ENCODE results near the gene UVRAG.
A peak's percentile ranks its signal among the peaks of the same experiment; 100 is the strongest.

The UVRAG gene

DNA sequence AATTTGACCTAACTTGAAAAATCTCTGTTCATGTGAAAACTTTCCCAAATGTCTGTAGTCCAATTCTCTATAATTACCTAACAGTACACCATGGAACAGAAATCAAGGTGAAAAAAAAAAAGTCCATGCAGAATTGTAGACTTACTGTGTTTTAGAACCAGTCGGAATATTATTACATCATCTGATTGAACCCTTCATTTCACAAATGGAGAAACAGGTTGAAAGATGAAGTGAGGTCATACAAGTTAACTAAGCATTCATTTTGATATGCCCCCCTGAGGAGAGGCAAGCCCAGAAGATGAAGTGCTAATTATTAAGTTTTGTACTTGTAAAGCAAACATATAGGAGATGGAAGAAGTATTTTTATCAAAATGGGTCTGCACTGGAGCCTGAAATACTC is 211.9 kb downstream of the UVRAG start:
- Histone ChIP-seq H3K9ac (ENCODE audit: low read length) (no peak overlapping the region), H3K4me1 (ENCODE audit: control insufficient read depth, low read depth, low read length) (no peaks in the 10 kb centered on the region), H3K4ac (ENCODE audit: low read depth, low read length) (no peak overlapping the region), H3K27ac (ENCODE audit: low read depth, low read length) (no peak overlapping the region), H3K36me3 (ENCODE audit: control insufficient read depth, insufficient read depth, low read length) (no peaks in the 10 kb centered on the region), H3K4me2 (ENCODE audit: low read length) (no peak overlapping the region), H3K79me2 (ENCODE audit: control insufficient read depth, insufficient read depth, low read length) (no peaks in the 10 kb centered on the region), H3K79me1 (ENCODE audit: low read length) (no peaks in the 10 kb centered on the region), H2BK5ac (ENCODE audit: low read length) (no peak overlapping the region), H3K27me3 (ENCODE audit: insufficient read depth, low read length, poor library complexity) (no peaks in the 10 kb centered on the region), H4K8ac (ENCODE audit: low read depth, low read length) (no peak overlapping the region), H3K56ac (ENCODE audit: low read length) (no peak overlapping the region), H2BK15ac (replicated peaks; ENCODE audit: low read depth) (no peak overlapping the region), H3K4me3 (ENCODE audit: low read length) (no peak overlapping the region), H2BK120ac (ENCODE audit: low read depth, low read length) (no peak overlapping the region), H2AK5ac (ENCODE audit: low read length) (no peak overlapping the region), H4K5ac (ENCODE audit: low read length) (no peak overlapping the region), H3K18ac (ENCODE audit: low read length) (no peak overlapping the region), H3K23ac (ENCODE audit: low read length) (no peak overlapping the region)
- WGBS (ENCODE audit: extremely low coverage, insufficient coverage, low lambda C conversion rate) = no CpG with 5 or more reads among the region's 1 CpG
- DNase-seq = no peak

DNA sequence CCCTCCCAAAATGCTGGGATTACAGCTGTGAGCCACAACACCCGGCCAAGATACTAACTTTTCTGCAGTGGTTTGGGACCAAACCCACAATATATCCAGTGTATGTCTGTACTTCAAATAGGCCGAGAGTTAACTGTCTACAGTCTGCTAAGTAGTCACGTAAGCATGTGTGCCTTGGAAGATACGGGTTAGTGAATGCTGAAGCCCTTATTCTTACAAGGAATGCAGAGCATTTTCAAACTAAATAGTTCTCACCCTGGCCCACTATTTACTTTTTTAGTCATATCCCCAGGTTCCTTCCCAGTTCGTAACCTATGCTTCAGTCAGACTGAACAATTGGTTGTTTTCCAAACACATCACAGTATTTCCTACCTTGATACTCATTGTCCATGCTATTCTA is 215.3 kb downstream of the UVRAG start:
- Histone ChIP-seq H3K4ac (ENCODE audit: low read depth, low read length) (no peak overlapping the region), H3K18ac (ENCODE audit: low read length) (no peak overlapping the region), H2AK5ac (ENCODE audit: low read length) (no peak overlapping the region), H3K27ac (ENCODE audit: low read depth, low read length) (no peak overlapping the region), H3K9ac (ENCODE audit: low read length) (no peak overlapping the region), H3K4me3 (ENCODE audit: low read length) (no peak overlapping the region), H3K23ac (ENCODE audit: low read length) (no peak overlapping the region), H2BK15ac (replicated peaks; ENCODE audit: low read depth) (no peak overlapping the region), H3K4me2 (ENCODE audit: low read length) (no peak overlapping the region), H3K56ac (ENCODE audit: low read length) (no peak overlapping the region), H3K79me1 (ENCODE audit: low read length) (no peaks in the 10 kb centered on the region), H3K4me1 (ENCODE audit: control insufficient read depth, low read depth, low read length) (no peaks in the 10 kb centered on the region), H4K8ac (ENCODE audit: low read depth, low read length) (no peak overlapping the region), H2BK120ac (ENCODE audit: low read depth, low read length) (no peak overlapping the region), H2BK5ac (ENCODE audit: low read length) (no peak overlapping the region), H4K5ac (ENCODE audit: low read length) (no peak overlapping the region), H3K27me3 (ENCODE audit: insufficient read depth, low read length, poor library complexity) (no peaks in the 10 kb centered on the region), H3K79me2 (ENCODE audit: control insufficient read depth, insufficient read depth, low read length) (no peaks in the 10 kb centered on the region), H3K36me3 (ENCODE audit: control insufficient read depth, insufficient read depth, low read length) (no peaks in the 10 kb centered on the region)
- peak; percentile 47 for DNase-seq
- WGBS (ENCODE audit: extremely low coverage, insufficient coverage, low lambda C conversion rate) = no CpG with 5 or more reads among the region's 5 CpGs

DNA sequence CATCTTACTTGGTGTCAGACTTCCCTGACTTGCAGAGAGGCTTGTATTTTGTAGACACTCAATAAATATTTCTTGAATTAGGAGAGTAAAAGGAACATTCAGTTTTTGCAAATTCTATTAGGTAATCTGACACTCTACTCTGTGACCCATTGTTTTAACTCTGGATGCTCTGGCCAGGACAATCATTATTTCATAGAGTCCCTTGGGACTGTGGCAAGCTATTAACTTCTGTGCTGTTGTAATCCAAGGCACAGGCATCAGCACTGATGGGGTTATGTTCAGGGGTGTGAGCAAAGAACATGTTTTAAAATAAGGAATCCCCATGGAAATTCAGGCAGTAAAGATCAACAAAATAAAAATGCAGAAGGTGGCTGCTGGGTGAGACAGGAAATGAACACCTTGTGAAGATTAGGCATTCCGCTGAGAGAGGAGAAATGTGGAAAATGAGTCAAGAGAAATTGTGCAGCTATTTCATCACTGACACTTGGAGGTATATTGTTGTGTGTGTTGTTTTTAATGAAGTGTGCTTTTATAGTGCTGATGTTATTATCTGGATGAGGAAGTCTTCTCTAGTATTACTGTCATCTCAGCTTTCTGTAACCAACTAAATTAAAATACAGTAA is 216.1 kb downstream of the UVRAG start:
- no peak overlapping the region for H4K5ac ChIP-seq (ENCODE audit: low read length)
- no peak overlapping the region for H3K23ac ChIP-seq (ENCODE audit: low read length)
- no CpG with 5 or more reads among the region's 1 CpG for WGBS (ENCODE audit: extremely low coverage, insufficient coverage, low lambda C conversion rate)
- no peak overlapping the region for H3K56ac ChIP-seq (ENCODE audit: low read length)
- no peak overlapping the region for H3K4ac ChIP-seq (ENCODE audit: low read depth, low read length)
- H4K8ac ChIP-seq (ENCODE audit: low read depth, low read length) = no peak overlapping the region
- no peak overlapping the region for H2BK120ac ChIP-seq (ENCODE audit: low read depth, low read length)
- H3K4me2 ChIP-seq (ENCODE audit: low read length) = no peak overlapping the region
- H3K18ac ChIP-seq (ENCODE audit: low read length) = no peak overlapping the region
- H3K27me3 ChIP-seq (ENCODE audit: insufficient read depth, low read length, poor library complexity) = no peaks in the 10 kb centered on the region
- no peak overlapping the region for H2BK15ac ChIP-seq (replicated peaks; ENCODE audit: low read depth)
- no peak overlapping the region for H3K9ac ChIP-seq (ENCODE audit: low read length)
- no peaks in the 10 kb centered on the region for H3K36me3 ChIP-seq (ENCODE audit: control insufficient read depth, insufficient read depth, low read length)
- no peak overlapping the region for H2BK5ac ChIP-seq (ENCODE audit: low read length)
- no peaks in the 10 kb centered on the region for H3K79me1 ChIP-seq (ENCODE audit: low read length)
- no peak overlapping the region for H3K27ac ChIP-seq (ENCODE audit: low read depth, low read length)
- DNase-seq = peak; percentile 12
- H3K4me1 ChIP-seq (ENCODE audit: control insufficient read depth, low read depth, low read length) = no peaks in the 10 kb centered on the region
- no peak overlapping the region for H3K4me3 ChIP-seq (ENCODE audit: low read length)
- H2AK5ac ChIP-seq (ENCODE audit: low read length) = no peak overlapping the region
- no peaks in the 10 kb centered on the region for H3K79me2 ChIP-seq (ENCODE audit: control insufficient read depth, insufficient read depth, low read length)

GRCh38 chr11:76033699-76034098 is 218.7 kb downstream of the UVRAG start:
- Histone ChIP-seq H2BK15ac (replicated peaks; ENCODE audit: low read depth) (no peak overlapping the region), H3K4me1 (ENCODE audit: control insufficient read depth, low read depth, low read length) (no peaks in the 10 kb centered on the region), H4K8ac (ENCODE audit: low read depth, low read length) (no peak overlapping the region), H3K4ac (ENCODE audit: low read depth, low read length) (no peak overlapping the region), H3K36me3 (ENCODE audit: control insufficient read depth, insufficient read depth, low read length) (no peaks in the 10 kb centered on the region), H3K79me1 (ENCODE audit: low read length) (no peaks in the 10 kb centered on the region), H3K23ac (ENCODE audit: low read length) (no peak overlapping the region), H2BK120ac (ENCODE audit: low read depth, low read length) (no peak overlapping the region), H3K27ac (ENCODE audit: low read depth, low read length) (no peak overlapping the region), H3K18ac (ENCODE audit: low read length) (no peak overlapping the region), H3K9ac (ENCODE audit: low read length) (no peak overlapping the region), H4K5ac (ENCODE audit: low read length) (no peak overlapping the region), H3K56ac (ENCODE audit: low read length) (no peak overlapping the region), H3K4me2 (ENCODE audit: low read length) (no peak overlapping the region), H3K27me3 (ENCODE audit: insufficient read depth, low read length, poor library complexity) (no peaks in the 10 kb centered on the region), H3K4me3 (ENCODE audit: low read length) (no peak overlapping the region), H2AK5ac (ENCODE audit: low read length) (no peak overlapping the region), H2BK5ac (ENCODE audit: low read length) (no peak overlapping the region), H3K79me2 (ENCODE audit: control insufficient read depth, insufficient read depth, low read length) (no peaks in the 10 kb centered on the region)
- DNase-seq = no peak

DNA sequence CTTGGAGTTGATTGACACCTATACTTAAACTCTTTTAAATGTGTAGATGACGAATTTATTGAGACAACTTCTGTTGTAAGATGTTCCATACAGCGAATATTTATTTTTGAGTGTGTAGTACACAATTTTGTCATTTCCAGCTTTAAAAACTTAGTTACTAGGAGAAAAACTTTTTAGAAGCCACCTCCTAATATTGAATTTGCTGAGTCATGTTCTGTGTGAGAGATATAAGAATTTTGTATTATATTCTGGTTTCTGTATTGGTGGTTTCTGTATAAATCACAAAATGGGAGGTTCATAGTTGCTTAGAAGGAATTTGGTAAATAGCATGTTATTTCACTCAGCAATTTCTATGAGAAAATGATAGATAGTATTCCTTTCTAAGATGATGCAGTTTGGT is 220.0 kb downstream of the UVRAG start:
- H3K79me2 ChIP-seq (ENCODE audit: control insufficient read depth, insufficient read depth, low read length) = no peaks in the 10 kb centered on the region
- no peak overlapping the region for H3K9ac ChIP-seq (ENCODE audit: low read length)
- H2BK5ac ChIP-seq (ENCODE audit: low read length) = no peak overlapping the region
- no peaks in the 10 kb centered on the region for H3K36me3 ChIP-seq (ENCODE audit: control insufficient read depth, insufficient read depth, low read length)
- no peak overlapping the region for H2BK120ac ChIP-seq (ENCODE audit: low read depth, low read length)
- no peaks in the 10 kb centered on the region for H3K4me1 ChIP-seq (ENCODE audit: control insufficient read depth, low read depth, low read length)
- H4K8ac ChIP-seq (ENCODE audit: low read depth, low read length) = no peak overlapping the region
- H4K5ac ChIP-seq (ENCODE audit: low read length) = no peak overlapping the region
- no peak for DNase-seq
- H3K4ac ChIP-seq (ENCODE audit: low read depth, low read length) = no peak overlapping the region
- no CpG with 5 or more reads among the region's 2 CpGs for WGBS (ENCODE audit: extremely low coverage, insufficient coverage, low lambda C conversion rate)
- H3K18ac ChIP-seq (ENCODE audit: low read length) = no peak overlapping the region
- H3K27ac ChIP-seq (ENCODE audit: low read depth, low read length) = no peak overlapping the region
- H3K27me3 ChIP-seq (ENCODE audit: insufficient read depth, low read length, poor library complexity) = no peaks in the 10 kb centered on the region
- H3K4me2 ChIP-seq (ENCODE audit: low read length) = no peak overlapping the region
- no peak overlapping the region for H3K56ac ChIP-seq (ENCODE audit: low read length)
- no peak overlapping the region for H2AK5ac ChIP-seq (ENCODE audit: low read length)
- no peak overlapping the region for H2BK15ac ChIP-seq (replicated peaks; ENCODE audit: low read depth)
- H3K23ac ChIP-seq (ENCODE audit: low read length) = no peak overlapping the region
- no peak overlapping the region for H3K4me3 ChIP-seq (ENCODE audit: low read length)
- no peaks in the 10 kb centered on the region for H3K79me1 ChIP-seq (ENCODE audit: low read length)

- H3K18ac ChIP-seq (ENCODE audit: low read length) = no peak overlapping the region
- H2AK5ac ChIP-seq (ENCODE audit: low read length) = no peak overlapping the region
- no peak overlapping the region for H2BK15ac ChIP-seq (replicated peaks; ENCODE audit: low read depth)
- DNase-seq = no peak
- H3K79me1 ChIP-seq (ENCODE audit: low read length) = no peaks in the 10 kb centered on the region
- no peaks in the 10 kb centered on the region for H3K4me1 ChIP-seq (ENCODE audit: control insufficient read depth, low read depth, low read length)
- no peak overlapping the region for H3K9ac ChIP-seq (ENCODE audit: low read length)
- no peak overlapping the region for H3K4me2 ChIP-seq (ENCODE audit: low read length)
- H3K79me2 ChIP-seq (ENCODE audit: control insufficient read depth, insufficient read depth, low read length) = no peaks in the 10 kb centered on the region
- H2BK120ac ChIP-seq (ENCODE audit: low read depth, low read length) = no peak overlapping the region
- H4K8ac ChIP-seq (ENCODE audit: low read depth, low read length) = no peak overlapping the region
- no peak overlapping the region for H3K23ac ChIP-seq (ENCODE audit: low read length)
- no peak overlapping the region for H4K5ac ChIP-seq (ENCODE audit: low read length)
- H3K56ac ChIP-seq (ENCODE audit: low read length) = no peak overlapping the region
- no peaks in the 10 kb centered on the region for H3K27me3 ChIP-seq (ENCODE audit: insufficient read depth, low read length, poor library complexity)
- H3K4ac ChIP-seq (ENCODE audit: low read depth, low read length) = no peak overlapping the region
- no peaks in the 10 kb centered on the region for H3K36me3 ChIP-seq (ENCODE audit: control insufficient read depth, insufficient read depth, low read length)
- H3K27ac ChIP-seq (ENCODE audit: low read depth, low read length) = no peak overlapping the region
- H3K4me3 ChIP-seq (ENCODE audit: low read length) = no peak overlapping the region
- H2BK5ac ChIP-seq (ENCODE audit: low read length) = no peak overlapping the region
These were observed 223.6 kb downstream of the UVRAG start for GRCh38 chr11:76038608-76039007.
